HG03064 (cell line): ENCODE measurements around the gene FOXO6.

Experiments
- ATAC-seq: cut with Tn5 transposase; IDR thresholded peaks from one replicate; pipeline ENCODE4 v1.9.1; 2021; ENCODE audit warnings: low read depth; ENCODE audit not compliant: unreplicated experiment

The FOXO6 gene

GRCh38 chr1:41364442-41365319, 3.4 kb downstream of the FOXO6 start:
- no peak for ATAC-seq

DNA sequence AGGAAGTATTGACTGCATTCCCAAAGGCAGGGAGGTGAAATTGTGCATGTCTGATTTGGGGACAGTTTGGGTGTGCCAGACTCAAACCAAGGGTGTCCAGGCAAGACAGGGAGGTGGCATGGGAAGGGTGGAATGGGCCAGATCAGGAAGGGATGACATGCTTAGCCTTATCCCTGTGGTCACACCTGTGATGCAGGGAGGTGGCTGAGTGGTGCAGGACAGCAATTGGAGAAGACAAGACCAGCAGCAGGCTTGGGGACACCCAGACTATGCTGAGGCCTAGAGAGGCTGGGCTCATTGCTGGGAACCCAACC, 4.0 kb downstream of the FOXO6 start:
- ATAC-seq: no peak

DNA sequence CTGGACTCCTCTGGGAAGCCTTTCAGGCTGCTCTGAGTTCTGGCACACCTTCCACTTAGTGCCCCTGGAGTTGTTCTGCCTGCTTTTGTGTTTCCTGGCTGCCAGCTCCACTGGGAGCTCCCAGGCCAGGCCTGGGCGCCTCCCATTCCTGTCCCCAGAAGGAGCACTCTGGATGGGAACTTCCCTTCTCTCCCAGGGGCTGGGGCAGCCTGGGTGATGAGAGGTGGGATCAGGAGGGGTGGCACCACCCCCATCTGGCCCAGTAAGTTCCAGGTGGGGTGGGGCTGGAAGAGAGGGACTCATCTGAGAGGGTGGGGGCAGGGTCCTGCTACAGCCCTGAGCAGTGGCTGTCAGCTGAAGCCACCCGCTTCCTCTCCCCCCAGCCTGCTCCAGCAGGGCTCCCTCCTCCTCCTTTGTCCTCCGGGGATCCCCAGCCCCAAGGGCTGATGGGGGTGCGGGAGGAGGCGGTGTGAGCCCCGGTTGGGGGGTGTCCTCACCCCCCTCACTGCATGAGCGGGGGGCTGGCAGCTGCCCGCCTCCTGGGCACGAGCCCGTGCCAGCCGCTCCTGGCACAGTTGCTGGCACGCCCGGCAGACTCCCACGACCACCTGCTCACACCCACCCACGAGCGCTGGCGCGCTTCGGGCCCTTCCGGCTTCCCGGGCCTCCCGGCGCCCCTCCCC, 4.7 kb downstream of the FOXO6 start:
- no peak for ATAC-seq

DNA sequence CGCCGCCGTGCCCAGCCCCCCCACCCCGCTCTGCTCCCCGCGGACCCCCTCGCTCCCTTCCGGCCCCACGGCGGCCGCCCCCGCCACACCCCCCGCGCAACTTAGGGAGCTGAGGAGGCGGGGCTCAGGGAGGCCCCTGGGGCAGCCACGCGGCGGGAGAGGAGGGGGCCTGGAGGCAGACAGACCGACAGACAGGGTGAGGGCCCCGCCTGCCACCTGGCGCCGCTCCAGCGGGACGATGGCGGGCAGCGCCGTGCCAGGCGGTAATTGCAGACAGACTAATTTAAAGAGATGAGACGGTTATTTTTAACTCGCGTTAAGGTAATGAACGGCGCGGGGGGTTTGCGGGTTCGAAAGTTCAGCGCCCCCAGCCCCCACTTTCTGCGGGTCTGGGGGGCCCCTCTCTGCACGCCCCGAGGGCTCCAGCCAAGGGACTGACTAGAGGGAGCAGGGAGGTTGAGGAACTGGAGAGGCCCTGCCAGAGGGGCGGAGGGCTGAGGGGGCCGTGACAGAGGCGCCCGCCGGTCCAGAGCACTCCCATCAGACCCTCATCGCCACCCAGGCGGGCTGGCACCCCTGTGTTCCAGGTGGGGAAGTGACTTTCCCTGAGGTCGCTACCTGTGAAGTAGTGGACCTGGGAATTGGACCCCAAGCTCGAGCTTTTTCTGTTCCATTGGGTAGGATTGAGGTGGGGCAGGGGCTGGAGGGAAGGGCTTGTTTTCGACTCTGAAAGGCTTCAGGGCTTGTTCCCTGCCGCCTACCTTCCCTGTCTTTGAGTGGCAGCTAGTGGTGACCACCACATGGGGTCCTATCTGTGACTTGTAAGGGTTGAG, 5.4 kb downstream of the FOXO6 start:
- ATAC-seq: no peak

- ATAC-seq: no peak
Measured at GRCh38 chr1:41367288-41367642, 6.0 kb downstream of the FOXO6 start.

- ATAC-seq: no peak
Measured at GRCh38 chr1:41368366-41368765, 7.1 kb downstream of the FOXO6 start.

DNA sequence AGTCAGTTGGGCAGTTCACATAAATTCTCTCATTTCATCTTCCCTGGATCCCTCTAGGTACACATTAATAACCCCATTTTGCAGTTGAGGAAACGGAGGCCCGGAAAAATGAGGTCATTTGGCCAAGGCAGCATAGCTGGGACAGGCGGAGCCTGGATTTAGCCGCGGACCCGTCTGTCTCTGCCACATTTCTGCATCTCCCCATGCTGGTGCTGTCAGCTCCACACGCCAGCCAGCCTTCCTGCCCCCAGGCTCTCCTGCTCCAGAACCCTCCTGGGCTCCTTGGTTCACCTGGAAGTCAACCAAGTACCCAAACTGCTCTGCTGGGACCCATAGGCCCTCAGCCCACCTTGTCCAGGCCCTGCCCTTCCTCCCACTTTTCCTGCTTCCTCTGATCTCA, 7.6 kb downstream of the FOXO6 start:
- no peak for ATAC-seq

DNA sequence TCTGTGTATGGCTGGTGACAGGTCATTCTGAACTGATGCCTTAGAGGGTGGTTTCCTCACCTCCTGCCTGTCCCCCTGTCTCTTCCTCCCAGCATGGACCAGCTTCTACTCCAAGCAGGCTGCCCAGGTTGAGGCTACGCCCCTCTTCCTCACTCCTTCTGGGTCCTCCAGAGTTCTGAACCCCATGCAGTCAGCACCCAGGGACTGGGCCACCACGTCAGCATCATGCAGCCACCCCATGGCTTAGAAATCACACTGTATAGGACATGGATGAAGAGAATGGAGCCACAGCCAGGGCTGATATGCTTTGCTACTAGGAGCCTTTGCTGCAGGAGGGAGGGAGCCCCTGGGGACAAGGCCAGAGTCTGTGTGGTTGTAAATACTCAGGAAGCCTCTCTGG, 8.3 kb downstream of the FOXO6 start:
- no peak for ATAC-seq

DNA sequence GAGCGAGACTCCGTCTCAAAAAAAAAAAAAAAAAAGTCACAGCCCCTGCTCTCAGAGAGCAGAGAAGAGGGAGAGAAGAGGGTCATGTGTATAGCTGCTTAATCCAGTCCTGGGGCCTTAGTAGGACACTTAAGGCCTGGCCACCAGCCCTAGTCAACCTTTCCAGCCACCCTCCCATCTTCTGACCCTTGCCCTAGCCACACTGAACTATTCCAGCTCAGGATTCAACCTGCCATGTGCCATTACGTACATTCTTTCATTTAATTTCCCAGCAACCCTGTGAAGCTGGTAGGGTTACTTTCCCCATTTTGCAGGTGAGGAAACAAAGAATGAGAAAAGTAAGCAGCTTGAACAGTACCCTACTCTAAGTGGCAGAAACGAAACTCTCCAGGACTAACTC, 9.0 kb downstream of the FOXO6 start:
- ATAC-seq: no peak

DNA sequence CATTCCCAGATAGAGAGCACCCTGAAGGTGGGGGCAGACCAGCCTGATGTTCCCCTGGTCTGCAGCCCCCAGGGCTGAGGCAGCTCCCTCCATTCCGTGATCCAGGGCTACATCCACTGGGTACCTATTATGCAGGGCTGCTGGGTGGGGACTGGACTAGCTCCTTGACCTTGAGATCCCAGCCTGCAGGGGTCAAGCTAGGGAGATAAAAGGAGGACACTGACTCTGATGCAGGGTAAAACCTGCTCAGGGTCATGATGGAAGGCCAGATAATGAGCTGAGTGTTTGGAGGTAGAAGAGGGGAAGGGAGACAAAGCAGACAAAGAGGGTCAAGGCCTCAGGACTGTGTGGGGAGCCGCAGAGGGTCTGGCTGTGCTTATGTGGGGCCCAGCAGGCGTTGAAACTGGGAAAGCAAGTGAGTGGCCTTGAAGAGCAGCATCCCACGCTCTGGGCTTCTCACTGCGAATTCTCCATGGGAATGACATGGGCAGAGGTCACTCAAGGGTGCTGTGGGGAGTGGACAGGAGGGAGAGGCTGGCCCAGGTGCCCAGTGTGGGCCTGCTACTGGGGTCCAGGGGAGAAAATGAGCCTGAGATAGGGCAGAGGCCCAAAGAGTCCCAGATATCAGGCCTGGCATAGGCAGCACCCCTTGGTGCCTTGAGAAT, 9.7 kb downstream of the FOXO6 start:
- no peak for ATAC-seq

GRCh38 chr1:41371630-41372599, 10.7 kb downstream of the FOXO6 start:
- no peak for ATAC-seq

DNA sequence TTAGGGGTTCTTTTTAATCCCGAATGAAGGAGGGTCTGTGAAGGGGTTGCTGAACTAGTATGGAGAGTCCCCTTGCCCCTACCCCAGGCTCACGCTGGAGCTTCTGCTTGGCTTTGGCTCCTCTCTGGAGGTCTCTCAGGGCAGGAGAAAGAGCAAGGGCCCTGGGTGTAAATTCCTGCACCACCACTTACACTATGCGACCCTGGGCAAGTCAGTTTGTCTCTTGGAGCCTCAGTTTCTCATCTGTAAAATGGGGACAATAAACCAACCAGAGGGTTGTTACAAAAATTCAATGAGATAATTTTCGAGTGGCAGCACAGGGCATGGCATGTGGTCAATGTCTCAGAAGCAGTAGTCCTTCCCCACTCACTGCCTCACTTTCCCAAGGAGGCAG, 11.4 kb downstream of the FOXO6 start:
- ATAC-seq: no peak

DNA sequence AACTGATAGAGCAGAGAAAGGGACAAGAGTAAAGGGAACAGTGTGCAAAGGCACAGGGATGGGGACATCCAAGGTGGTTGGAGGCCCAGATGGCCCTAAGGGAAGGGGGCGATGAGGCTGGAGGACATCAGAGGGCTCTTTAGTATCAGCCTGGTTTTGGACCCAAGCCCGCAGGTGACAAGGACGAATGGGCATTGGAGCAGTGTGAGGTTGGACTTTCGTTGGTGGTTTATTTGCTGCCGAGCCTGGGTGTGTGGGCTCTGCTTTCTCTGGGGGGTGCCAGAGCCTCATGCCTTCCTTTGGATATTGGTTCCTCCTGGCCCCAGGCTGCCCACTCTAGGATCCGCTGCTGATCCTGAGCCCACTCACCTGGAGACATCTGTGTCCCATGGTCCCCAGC, 12.1 kb downstream of the FOXO6 start:
- ATAC-seq: no peak

- ATAC-seq: no peak
Measured at GRCh38 chr1:41374711-41375110, 13.5 kb downstream of the FOXO6 start.

- ATAC-seq: no peak
Measured at GRCh38 chr1:41377397-41377796, 16.2 kb downstream of the FOXO6 start.

- no peak for ATAC-seq
Measured at GRCh38 chr1:41378222-41378621, 17.0 kb downstream of the FOXO6 start.

- ATAC-seq: no peak
Measured at GRCh38 chr1:41378999-41379737, 17.9 kb downstream of the FOXO6 start.

DNA sequence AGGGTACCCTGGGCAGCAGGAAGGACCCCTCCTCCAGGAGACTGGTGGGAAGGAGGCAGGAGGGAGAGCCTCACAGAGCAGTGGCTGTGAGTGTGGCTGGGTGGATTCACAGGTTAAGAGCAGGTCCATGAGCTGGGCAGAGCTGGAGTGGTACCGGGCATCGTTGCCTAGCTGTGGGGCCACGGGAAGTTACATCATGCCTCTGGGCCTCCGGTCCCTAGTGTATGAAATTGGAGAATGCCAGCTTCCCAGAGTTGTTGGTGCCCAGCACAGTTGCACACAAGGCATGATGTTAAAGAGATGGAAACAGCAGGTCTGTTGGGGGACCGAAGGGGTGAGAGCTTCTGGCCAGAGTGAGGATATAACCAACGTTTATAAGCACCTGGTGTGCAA, 18.5 kb downstream of the FOXO6 start:
- no peak for ATAC-seq

- ATAC-seq: no peak
Measured at GRCh38 chr1:41380195-41380594, 19.0 kb downstream of the FOXO6 start.
